GM19452 (cell line): Measurements from ENCODE around the gene ITIH5.

Source experiments
- ATAC-seq: cut with Tn5 transposase; IDR thresholded peaks from one replicate; pipeline ENCODE4 v1.9.1; 2021; ENCODE audit not compliant: unreplicated experiment

Gene ITIH5

GRCh38 chr10:7634142-7634894 lies 32.4 kb downstream of the ITIH5 start:
- ATAC-seq, result no peak

GRCh38 chr10:7626283-7626682 lies 40.5 kb downstream of the ITIH5 start:
- ATAC-seq, result no peak

GRCh38 chr10:7625836-7626235 lies 40.9 kb downstream of the ITIH5 start:
- ATAC-seq, result no peak

GRCh38 chr10:7625009-7625408 lies 41.8 kb downstream of the ITIH5 start:
- no peak for ATAC-seq

GRCh38 chr10:7622969-7623368 lies 43.8 kb downstream of the ITIH5 start:
- no peak for ATAC-seq

GRCh38 chr10:7618461-7618860 lies 48.3 kb downstream of the ITIH5 start:
- ATAC-seq, result no peak

- no peak for ATAC-seq
Observed at GRCh38 chr10:7611909-7612308, 54.9 kb downstream of the ITIH5 start.

- no peak for ATAC-seq
Observed at GRCh38 chr10:7610651-7611389, 55.9 kb downstream of the ITIH5 start.

GRCh38 chr10:7610026-7610425 lies 56.7 kb downstream of the ITIH5 start:
- ATAC-seq, result no peak

GRCh38 chr10:7609556-7609955 lies 57.2 kb downstream of the ITIH5 start:
- ATAC-seq, result no peak

GRCh38 chr10:7608001-7608400 lies 58.8 kb downstream of the ITIH5 start:
- no peak for ATAC-seq

GRCh38 chr10:7606951-7607404 lies 59.8 kb downstream of the ITIH5 start:
- no peak for ATAC-seq

GRCh38 chr10:7605565-7606295 lies 61.0 kb downstream of the ITIH5 start:
- ATAC-seq, result no peak

- no peak for ATAC-seq
Observed at GRCh38 chr10:7601023-7601656, 65.6 kb downstream of the ITIH5 start.

GRCh38 chr10:7598771-7599170 lies 68.0 kb downstream of the ITIH5 start:
- no peak for ATAC-seq

GRCh38 chr10:7596356-7596755 lies 70.4 kb downstream of the ITIH5 start:
- no peak for ATAC-seq

GRCh38 chr10:7593905-7594304 lies 72.9 kb downstream of the ITIH5 start:
- no peak for ATAC-seq

- no peak for ATAC-seq
Observed at GRCh38 chr10:7593063-7593462, 73.7 kb downstream of the ITIH5 start.

GRCh38 chr10:7592627-7593026 lies 74.1 kb downstream of the ITIH5 start:
- no peak for ATAC-seq

GRCh38 chr10:7590271-7590670 lies 76.5 kb downstream of the ITIH5 start:
- ATAC-seq, result no peak

- no peak for ATAC-seq
Observed at GRCh38 chr10:7589748-7590147, 77.0 kb downstream of the ITIH5 start.
